GM18505 (cell line): Measurements from ENCODE around the gene ZNF665.
"Not testable (repeated sequence)": the region's sequence is repeated elsewhere in the genome, so short reads cannot be mapped to it uniquely, and the experiment has no call there.

Experiments used
- ATAC-seq: cut with Tn5 transposase; IDR thresholded peaks from one replicate; pipeline ENCODE4 v1.9.1; 2021; ENCODE audit not compliant: unreplicated experiment
- POLR2A ChIP-seq: IDR thresholded peaks from 4 replicates; pipeline ENCODE4 v1.6.1; 2011; ENCODE audit warnings: borderline replicate concordance; ENCODE audit not compliant: insufficient read depth, insufficient read length; ENCODE audit errors: extremely low read depth

The ZNF665 gene

DNA sequence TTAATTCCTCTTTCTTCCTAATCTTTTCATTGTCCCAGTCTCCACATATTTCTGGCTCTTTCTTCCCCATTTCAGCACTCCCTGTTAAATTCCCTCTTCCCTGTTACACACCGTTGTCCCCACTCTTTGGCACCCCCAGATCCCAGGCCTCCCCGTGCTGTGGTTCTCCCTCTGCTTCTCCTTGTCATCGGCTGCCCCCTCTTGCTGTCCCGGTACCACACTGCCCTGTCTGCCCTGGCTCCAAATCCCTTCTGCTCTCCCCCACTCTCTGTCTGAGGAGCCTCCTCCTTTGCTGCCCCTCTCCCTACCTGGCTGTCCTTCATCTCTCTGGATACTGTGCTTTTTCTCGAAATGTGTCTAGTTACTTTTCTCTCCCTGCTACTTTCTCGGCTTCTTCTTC lies 61.4 kb downstream of the ZNF665 start:
- no peak for TF ChIP-seq POLR2A
- no peak for ATAC-seq

DNA sequence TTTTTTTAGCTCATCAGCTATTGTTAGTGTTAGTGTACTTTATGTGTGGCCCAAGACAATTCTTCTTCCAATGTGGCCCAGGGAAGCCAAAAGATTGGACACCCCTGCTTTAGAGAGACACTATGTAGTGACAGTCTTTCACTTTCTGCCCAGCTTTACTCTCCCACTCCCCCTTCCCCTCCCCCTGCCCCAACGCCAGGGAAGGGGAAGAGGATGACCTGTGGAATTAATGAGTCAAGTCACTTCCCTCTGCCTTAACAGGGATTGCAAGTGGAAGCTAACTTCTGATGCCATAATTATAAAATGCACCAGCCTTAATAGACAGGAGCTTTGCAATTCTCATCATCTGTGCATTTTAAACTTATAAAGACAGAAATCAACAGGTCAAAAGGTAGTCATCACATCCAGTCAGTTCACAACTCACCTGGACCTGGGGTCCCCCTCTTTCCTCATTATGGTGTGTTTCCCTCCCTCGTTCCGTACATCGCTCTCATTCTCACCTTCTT lies 62.0 kb downstream of the ZNF665 start:
- ATAC-seq: no peak
- no peak for TF ChIP-seq POLR2A

DNA sequence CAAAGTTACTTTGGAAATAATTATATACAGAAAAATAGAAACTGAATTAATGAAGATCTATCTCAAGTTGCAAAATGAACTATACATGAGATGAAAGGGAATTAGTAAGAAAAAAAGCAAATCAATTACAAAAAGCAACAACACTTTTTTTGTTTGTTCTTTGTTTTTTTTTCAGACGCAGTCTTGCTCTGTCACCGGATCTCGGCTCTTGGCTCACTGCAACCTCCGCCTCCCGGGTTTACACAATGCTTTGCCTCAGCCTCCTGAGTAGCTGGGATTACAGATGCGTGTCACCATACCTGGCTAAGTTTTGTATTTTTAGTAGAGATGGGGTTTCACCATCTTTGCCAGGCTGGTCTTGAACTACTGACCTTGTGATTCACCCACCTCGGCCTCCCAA lies 62.7 kb downstream of the ZNF665 start:
- TF ChIP-seq POLR2A: no peak
- no peak for ATAC-seq

DNA sequence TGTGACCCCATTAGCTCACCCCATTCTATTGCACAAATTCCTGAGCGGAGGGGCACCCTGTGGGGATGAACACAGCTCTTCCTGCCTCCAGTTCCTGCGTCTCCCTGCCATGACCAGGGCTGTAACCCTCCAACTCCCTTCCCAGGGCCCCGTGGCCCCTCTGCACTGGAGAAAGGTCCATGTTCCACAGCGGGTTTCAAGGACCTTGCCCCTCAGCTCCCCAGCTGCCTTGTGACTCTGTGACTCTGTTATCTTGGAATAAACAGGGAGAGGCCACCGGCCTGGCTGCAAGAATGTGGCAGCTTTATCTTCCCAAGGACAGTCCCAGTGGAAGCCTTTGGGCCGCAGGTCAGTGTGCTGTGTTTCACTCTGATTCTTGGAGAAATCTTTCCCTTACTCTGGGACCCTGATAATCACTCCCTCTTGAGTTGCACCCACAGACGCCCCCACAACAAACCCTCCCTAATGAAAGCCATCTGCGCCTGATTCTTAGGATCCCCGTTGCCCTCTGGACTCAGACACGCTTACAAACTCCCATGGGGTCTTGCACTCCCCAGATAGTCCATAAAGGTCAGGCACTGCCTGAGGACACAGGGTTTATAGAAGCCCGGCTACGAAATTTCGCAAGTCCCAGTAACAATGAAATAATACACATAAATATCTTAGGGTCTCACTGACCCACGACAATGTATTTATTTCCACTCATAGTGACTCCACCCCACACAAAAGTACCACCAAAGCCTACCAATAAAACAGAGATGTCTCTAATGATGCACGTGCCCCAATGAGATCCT lies 66.2 kb downstream of the ZNF665 start:
- not testable (repeated sequence) for ATAC-seq

DNA sequence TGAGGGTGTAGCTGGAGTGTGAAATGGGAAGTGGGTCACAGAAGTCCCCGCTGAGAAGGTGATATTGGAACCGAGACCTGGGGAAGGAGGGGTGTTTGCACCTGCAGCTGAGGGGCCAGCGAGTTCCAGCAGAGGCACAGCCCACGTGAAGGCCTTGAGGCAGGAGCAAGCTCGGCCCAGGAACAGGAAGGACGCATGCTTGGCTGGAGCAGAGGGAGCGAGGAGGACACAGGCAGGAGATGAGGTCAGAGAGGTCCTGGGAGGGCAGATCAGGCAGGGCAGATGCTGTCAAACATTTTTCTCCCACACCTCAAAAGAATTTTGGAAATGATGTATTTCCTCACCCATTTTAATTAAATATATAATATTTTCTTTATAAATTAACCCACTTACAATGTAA lies 69.8 kb downstream of the ZNF665 start:
- no peak for TF ChIP-seq POLR2A
- no peak for ATAC-seq
